Stomach (tissue), 9 donors: Measurements from ENCODE around the gene TRAPPC2L. TPM values are rescaled to one million over a fixed set of nuclear protein-coding genes. Genes with fewer than 3 reads are reported as not detected.

Experiments used
- DNase-seq, 2 donors: peaks; one replicate each; pipeline versions ENCODE4 v3.0.0 to v3.0.0-alpha.2; 2013 to 2019
- H3K27ac ChIP-seq, 5 donors: fragments of 200-600 bp in 4 of 5; sonication (generic) in 4 of 5; one replicate each; pipeline ENCODE4 v1.5.1; 2013 to 2019; ENCODE audit warnings: mild to moderate bottlenecking in 1 of 5, moderate library complexity in 1 of 5
- H3K27me3 ChIP-seq, 3 donors: fragments of 200-600 bp; sonication (generic); one replicate each; pipeline ENCODE4 v1.5.1; 2017 to 2019; ENCODE audit warnings: mixed run types in 1 of 3
- H3K36me3 ChIP-seq, 4 donors: fragments of 200-600 bp; sonication (generic); 1 replicate in 3 of 4; 2 replicates in 1 of 4; pipeline ENCODE4 v1.5.1; 2016 to 2019
- H3K4me1 ChIP-seq, 4 donors: fragments of 200-600 bp; sonication (generic); one replicate each; pipeline ENCODE4 v1.5.1; 2016 to 2019
- H3K4me3 ChIP-seq, 4 donors: fragments of 200-600 bp; sonication (generic) in 3 of 4; one replicate each; pipeline ENCODE4 v1.5.1; 2016 to 2019; ENCODE audit warnings: mild to moderate bottlenecking in 1 of 4
- H3K9me3 ChIP-seq, 4 donors: fragments of 200-600 bp; sonication (generic); one replicate each; pipeline ENCODE4 v1.5.1; 2016 to 2019
- EP300 ChIP-seq: sonication (generic); formaldehyde crosslinking; IDR thresholded peaks from one replicate; pipeline ENCODE4 v1.6.1; 2017; ENCODE audit warnings: antibody characterized with exemption
- POLR2A ChIP-seq, 4 donors: fragments of 450-650 bp; IDR thresholded peaks; one replicate each; pipeline ENCODE4 v1.6.1; 2016; ENCODE audit warnings: antibody characterized with exemption in 4 of 4, control low read depth in 2 of 4, mild to moderate bottlenecking in 1 of 4, moderate library complexity in 1 of 4
- POLR2AphosphoS5 ChIP-seq, 3 donors: sonication (generic); formaldehyde crosslinking; IDR thresholded peaks; one replicate each; pipeline ENCODE4 v1.6.1; 2016; ENCODE audit warnings: antibody characterized with exemption in 3 of 3
- WGBS, 5 donors: extraction: QIAGEN DNeasy Blood & Tissue Kit in 3 of 5; methylation state at CpG; one replicate each; pipeline versions ENCODE4 v1.1.5 to v1.1.7; 2013 to 2018; 5-methylcytosine and 5-hydroxymethylcytosine counted together
- intact Hi-C: fragments of 100-400 bp; cut with DNase I; formaldehyde crosslinking; loops from one replicate; pipeline ENCODE4 v1.15.1; 2023; ENCODE audit warnings: low total_unique reads
- polyA plus RNA-seq, 3 donors: library from polyadenylated mRNA; stranded (reverse); fragments of 200-250 nt; gene quantifications; one replicate each; pipeline ENCODE4 v1.2.3, GENCODE V29; 2013
- total RNA-seq, 5 donors: library from RNA; depleted of rRNA; stranded (reverse); fragments of >200 nt; gene quantifications; one replicate each; pipeline versions ENCODE4 v1.1.0 to v1.2.3, GENCODE V29; 2014 to 2016
- TF ChIP-seq, protein P1 (sequence below), 7 experiments: fragments of 450-650 bp in 4 of 7; fragments of 200-600 bp in 3 of 7; sonication (generic) in 3 of 7; IDR thresholded peaks; one replicate each; pipeline ENCODE4 v1.5.1; 2016 to 2019; ENCODE audit warnings: antibody characterized with exemption in 7 of 7, control low read depth in 2 of 7, mild to moderate bottlenecking in 1 of 7
- donor health status: healthy with polysubstance abuse.
- donor health status: Bipolar disorder and iron deficiency.
- donor health status: healthy.

The TRAPPC2L gene
- total and polyA plus RNA-seq, 8 donors = 2.9 to 107 (median 30.4) TPM

DNA sequence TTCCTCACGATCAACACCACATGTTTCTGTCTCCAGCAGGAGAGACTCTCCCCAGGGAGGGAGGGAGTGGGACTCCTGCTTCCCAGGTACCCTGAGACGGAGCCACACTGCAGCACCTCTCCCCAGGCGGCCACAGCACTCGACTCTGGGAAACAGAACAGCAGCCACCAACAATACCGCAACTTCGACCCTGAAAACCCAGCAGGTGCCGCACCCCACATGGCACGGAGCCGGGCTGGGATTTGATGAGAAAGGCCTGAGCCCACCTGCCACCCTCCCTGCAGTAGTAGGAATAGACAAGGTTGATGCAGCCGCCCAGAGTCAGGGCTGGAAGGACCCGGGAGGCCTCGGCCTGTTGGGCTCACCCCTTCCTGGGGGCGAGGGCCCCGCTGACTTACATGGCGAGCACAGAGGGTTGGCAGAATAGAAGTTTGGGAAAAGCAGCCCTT, 14.6 kb upstream of the TRAPPC2L start:
- intact Hi-C loops = no loop called here
- H3K27ac ChIP-seq = no peak overlapping the region
- no peak for DNase-seq

DNA sequence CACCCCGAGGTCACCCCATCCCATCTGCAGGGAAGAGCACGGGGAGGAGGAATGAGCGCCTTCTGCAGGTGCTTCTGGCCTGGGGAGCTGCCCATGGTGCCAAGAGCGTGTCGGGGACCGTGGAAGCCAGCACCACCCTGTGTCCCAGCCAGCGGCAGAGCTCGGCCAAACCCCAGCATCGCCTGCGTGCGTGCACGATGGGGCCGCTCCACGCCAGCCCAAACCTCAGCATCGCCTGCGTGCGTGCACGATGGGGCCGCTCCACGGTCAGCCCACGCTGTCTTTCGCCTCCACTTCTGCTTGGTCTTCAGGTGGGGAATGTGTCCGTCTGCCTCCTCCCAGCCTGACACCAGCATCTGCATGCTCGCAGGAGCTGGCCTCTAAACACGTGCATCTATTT, 14.1 kb upstream of the TRAPPC2L start:
- H3K9me3 ChIP-seq = no peaks in the 10 kb centered on the region
- no peaks in the 10 kb centered on the region for H3K27me3 ChIP-seq
- WGBS, 5 donors = 93 to 97% (median 95%) methylated on average over 18 to 25 of the region's 25 CpGs
- no peak for DNase-seq
- TF ChIP-seq EP300 (no peak), POLR2A (IDR thresholded peaks at IDR 0.05) (no peak), POLR2AphosphoS5 (IDR thresholded peaks at IDR 0.05) (no peak)
- TF ChIP-seq, protein P1, sequence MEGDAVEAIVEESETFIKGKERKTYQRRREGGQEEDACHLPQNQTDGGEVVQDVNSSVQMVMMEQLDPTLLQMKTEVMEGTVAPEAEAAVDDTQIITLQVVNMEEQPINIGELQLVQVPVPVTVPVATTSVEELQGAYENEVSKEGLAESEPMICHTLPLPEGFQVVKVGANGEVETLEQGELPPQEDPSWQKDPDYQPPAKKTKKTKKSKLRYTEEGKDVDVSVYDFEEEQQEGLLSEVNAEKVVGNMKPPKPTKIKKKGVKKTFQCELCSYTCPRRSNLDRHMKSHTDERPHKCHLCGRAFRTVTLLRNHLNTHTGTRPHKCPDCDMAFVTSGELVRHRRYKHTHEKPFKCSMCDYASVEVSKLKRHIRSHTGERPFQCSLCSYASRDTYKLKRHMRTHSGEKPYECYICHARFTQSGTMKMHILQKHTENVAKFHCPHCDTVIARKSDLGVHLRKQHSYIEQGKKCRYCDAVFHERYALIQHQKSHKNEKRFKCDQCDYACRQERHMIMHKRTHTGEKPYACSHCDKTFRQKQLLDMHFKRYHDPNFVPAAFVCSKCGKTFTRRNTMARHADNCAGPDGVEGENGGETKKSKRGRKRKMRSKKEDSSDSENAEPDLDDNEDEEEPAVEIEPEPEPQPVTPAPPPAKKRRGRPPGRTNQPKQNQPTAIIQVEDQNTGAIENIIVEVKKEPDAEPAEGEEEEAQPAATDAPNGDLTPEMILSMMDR (IDR thresholded peaks at IDR 0.05) = no peak
- H3K4me3 ChIP-seq = no peak overlapping the region
- H3K36me3 ChIP-seq = peaks cover 9 to 74% (median 61%) of the 10 kb centered on the region in 4 donors
- intact Hi-C loops = no loop called here
- no peak overlapping the region for H3K27ac ChIP-seq
- H3K4me1 ChIP-seq = no peaks in the 10 kb centered on the region

More for the DNA sequence above, 14.6 kb upstream of the TRAPPC2L start:
- peaks cover 9 to 74% (median 59%) of the 10 kb centered on the region in 4 donors for H3K36me3 ChIP-seq
- 86 to 95% (median 92%) methylated on average over 13 to 15 of the region's 15 CpGs for WGBS, 5 donors
- no peaks in the 10 kb centered on the region for H3K9me3 ChIP-seq
- no peaks in the 10 kb centered on the region for H3K4me1 ChIP-seq
- no peak for TF ChIP-seq POLR2AphosphoS5 (IDR thresholded peaks at IDR 0.05)
- no peak for TF ChIP-seq EP300
- TF ChIP-seq, protein P1 (IDR thresholded peaks at IDR 0.05) = no peak
- TF ChIP-seq POLR2A (IDR thresholded peaks at IDR 0.05) = no peak
- H3K27me3 ChIP-seq = no peaks in the 10 kb centered on the region
- H3K4me3 ChIP-seq = no peak overlapping the region

DNA sequence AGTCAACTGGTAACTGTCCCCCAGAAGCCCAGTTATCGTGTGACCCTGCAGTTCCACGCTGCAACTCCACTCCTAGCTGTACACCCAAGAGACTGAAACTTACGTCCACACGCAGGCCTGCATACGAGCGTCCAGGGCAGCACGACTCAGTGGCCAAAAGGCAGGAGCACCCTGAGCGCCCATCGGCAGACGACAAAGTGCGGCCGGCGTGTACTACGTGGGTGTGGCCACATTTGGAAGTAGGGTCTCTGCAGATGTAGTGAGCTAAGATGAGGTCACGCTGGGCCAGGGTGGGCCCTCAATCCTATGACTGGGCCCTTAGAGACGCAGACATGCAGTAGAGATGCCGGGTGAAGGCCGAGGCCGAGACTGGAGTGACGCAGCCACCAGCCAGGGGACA, 13.7 kb upstream of the TRAPPC2L start:
- Histone ChIP-seq H3K36me3 (peaks cover 9 to 74% (median 62%) of the 10 kb centered on the region in 4 donors), H3K27me3 (no peaks in the 10 kb centered on the region), H3K9me3 (no peaks in the 10 kb centered on the region), H3K4me1 (no peaks in the 10 kb centered on the region), H3K4me3 (no peak overlapping the region), H3K27ac (no peak overlapping the region)
- no peak for DNase-seq
- WGBS, 5 donors = 90 to 96% (median 94%) methylated on average over 20 of the region's 20 CpGs
- no peak for TF ChIP-seq EP300
- no peak for TF ChIP-seq POLR2A (IDR thresholded peaks at IDR 0.05)
- TF ChIP-seq, protein P1 (IDR thresholded peaks at IDR 0.05) = no peak
- TF ChIP-seq POLR2AphosphoS5 (IDR thresholded peaks at IDR 0.05) = no peak
- intact Hi-C loops = no loop called here

DNA sequence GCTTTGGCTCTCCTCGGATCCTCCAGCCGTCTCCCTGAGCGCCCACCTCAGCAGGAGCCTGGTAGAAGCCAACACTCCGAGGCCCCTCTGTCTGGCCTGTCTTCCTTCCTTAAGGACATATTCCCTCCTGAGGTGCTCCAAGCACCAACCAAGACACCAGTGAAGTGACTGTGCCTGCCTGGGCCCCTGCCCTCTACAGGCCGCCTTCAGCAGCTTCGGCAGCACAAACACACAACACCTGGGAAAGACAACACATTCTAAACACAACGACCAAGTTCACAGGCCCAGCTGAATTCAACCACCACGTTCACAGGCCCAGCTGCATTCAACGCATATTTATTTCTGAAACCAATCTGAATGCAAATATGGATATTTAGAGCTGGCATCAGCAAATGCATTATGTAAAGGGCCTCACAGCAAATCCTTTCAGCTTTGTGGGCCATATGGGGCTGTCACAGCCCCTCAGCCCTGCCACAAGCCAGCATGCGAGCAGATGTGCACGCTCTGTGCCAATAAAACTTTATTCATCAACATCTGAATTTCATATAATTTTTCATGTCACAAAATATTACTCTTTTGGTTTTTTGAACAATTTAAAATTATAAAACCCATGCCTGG, 12.4 kb upstream of the TRAPPC2L start:
- no peak for TF ChIP-seq POLR2AphosphoS5 (IDR thresholded peaks at IDR 0.05)
- no peak for TF ChIP-seq POLR2A (IDR thresholded peaks at IDR 0.05)
- no peak for TF ChIP-seq EP300
- TF ChIP-seq, protein P1 (IDR thresholded peaks at IDR 0.05) = no peak
- no peak overlapping the region for H3K4me3 ChIP-seq
- H3K27ac ChIP-seq = no peak overlapping the region
- 70 to 80% (median 79%) methylated on average over 11 of the region's 11 CpGs for WGBS, 5 donors
- no peaks in the 10 kb centered on the region for H3K27me3 ChIP-seq
- H3K9me3 ChIP-seq = no peaks in the 10 kb centered on the region
- H3K4me1 ChIP-seq = no peaks in the 10 kb centered on the region
- intact Hi-C loops = no loop called here
- peaks cover 8 to 74% (median 56%) of the 10 kb centered on the region in 4 donors for H3K36me3 ChIP-seq
- DNase-seq = no peak
